HEK293 (cell line): ENCODE measurements around the gene UPP2.

Experiments used
- CTCF ChIP-seq: fragments of 450-650 bp; formaldehyde crosslinking; IDR thresholded peaks from 2 replicates; pipeline ENCODE4 v1.5.1; 2016; ENCODE audit warnings: missing biosample characterization, missing genetic modification characterization
- HIC1 ChIP-seq: fragments of 450-650 bp; formaldehyde crosslinking; IDR thresholded peaks from 2 replicates; pipeline ENCODE4 v1.5.1; 2016; ENCODE audit warnings: missing biosample characterization, missing genetic modification characterization
- MZF1 ChIP-seq: fragments of 450-650 bp; formaldehyde crosslinking; IDR thresholded peaks from 2 replicates; pipeline ENCODE4 v1.5.1; 2017; ENCODE audit warnings: missing biosample characterization, missing genetic modification characterization, borderline replicate concordance
- PATZ1 ChIP-seq: fragments of 450-650 bp; formaldehyde crosslinking; IDR thresholded peaks from 2 replicates; pipeline ENCODE4 v1.5.1; 2016; ENCODE audit warnings: missing biosample characterization, missing genetic modification characterization
- SP2 ChIP-seq: fragments of 450-650 bp; formaldehyde crosslinking; IDR thresholded peaks from 2 replicates; pipeline ENCODE4 v1.5.1; 2016; ENCODE audit warnings: missing biosample characterization, missing genetic modification characterization
- TSHZ1 ChIP-seq: fragments of 450-650 bp; formaldehyde crosslinking; IDR thresholded peaks from 2 replicates; pipeline ENCODE4 v1.5.1; 2016; ENCODE audit warnings: missing biosample characterization, missing genetic modification characterization, borderline replicate concordance
- ZIC2 ChIP-seq: fragments of 450-650 bp; formaldehyde crosslinking; IDR thresholded peaks from 2 replicates; pipeline ENCODE4 v1.5.1; 2016; ENCODE audit warnings: missing biosample characterization, missing genetic modification characterization
- ZNF792 ChIP-seq: fragments of 450-650 bp; formaldehyde crosslinking; IDR thresholded peaks from 2 replicates; pipeline ENCODE4 v1.5.1; 2016; ENCODE audit warnings: missing biosample characterization, missing genetic modification characterization

GRCh38 chr2:158124896-158125295 lies 23.2 kb downstream of the UPP2 start:
- TF ChIP-seq SP2 (tag by site-specific recombination): no peak
- no peak for TF ChIP-seq CTCF (tag by site-specific recombination)
- no peak for TF ChIP-seq PATZ1 (tag by site-specific recombination)
- no peak for TF ChIP-seq TSHZ1 (tag by site-specific recombination)
- TF ChIP-seq ZIC2 (tag by site-specific recombination): no peak
- no peak for TF ChIP-seq MZF1 (tag by site-specific recombination)
- TF ChIP-seq HIC1: no peak
- no peak for TF ChIP-seq ZNF792
